HepG2 (cell line): ENCODE data around the gene SMIM1. TPM values are rescaled to one million over a fixed set of nuclear protein-coding genes. Genes with fewer than 3 reads are reported as not detected.

ENCODE experiments used
- ATAC-seq: fragments of 200-7000 bp; cut with Tn5 transposase; 3 replicates; pipeline ENCODE4 v1.9.1; 2020; ENCODE audit warnings: mild to moderate bottlenecking, moderate library complexity
- BruUV-seq: library from RNA; stranded (reverse); fragments of 400-500 nt; replicated peaks from 2 replicates; lab custom pipeline; 2021; lab: Mats Ljungman, UMichigan
- CTCF ChIA-PET: fragments of 300-600 bp; formaldehyde crosslinking; extraction: SDS; loops from one replicate; lab custom pipeline; 2021; ENCODE audit warnings: low total read pairs, inconsistent platforms, low intra/inter-chr PET ratio; lab: Yijun Ruan, JAX
- POLR2A ChIA-PET: fragments of 350-600 bp; sonication (Branson Sonifier 250); formaldehyde crosslinking; loops from one replicate; lab custom pipeline; 2020; ENCODE audit warnings: antibody characterized with exemption, inconsistent platforms; lab: Yijun Ruan, JAX
- DNase-seq: peaks from one replicate; pipeline ENCODE4 v3.0.0-alpha.2; 2015; ENCODE audit warnings: low spot score
- FAIRE-seq: peaks from 3 replicates; lab custom pipeline; 2011; peaks lifted over from hg19 to GRCh38; lab: Jason Lieb, UNC
- H2AFZ ChIP-seq: one replicate; pipeline ENCODE4 v1.6.1; 2011; ENCODE audit warnings: low read length, inconsistent platforms
- H3K27ac ChIP-seq: fragments of 300-600 bp; 3 replicates; pipeline ENCODE4 v1.8.0; 2011; ENCODE audit warnings: mixed run types, mild to moderate bottlenecking, mixed read lengths, low read length, inconsistent platforms; ENCODE audit not compliant: insufficient read depth; ENCODE audit errors: extremely low read length
- H3K27me3 ChIP-seq, 2 experiments: fragments of 200-600 bp in 1 of 2; 2 replicates in 1 of 2; 3 replicates in 1 of 2; pipeline versions ENCODE4 v1.6.0 to v1.8.0; 2011; ENCODE audit warnings: low read length in 2 of 2, mild to moderate bottlenecking in 2 of 2, moderate library complexity in 2 of 2, inconsistent platforms in 1 of 2; ENCODE audit not compliant: insufficient read depth in 2 of 2, control insufficient read depth in 1 of 2
- H3K36me3 ChIP-seq, 2 experiments: fragments of 200-600 bp in 1 of 2; replicated peaks in 1 of 2; 2 replicates in 1 of 2; 3 replicates in 1 of 2; pipeline versions ENCODE4 v1.5.1 to v1.8.0; 2011; ENCODE audit warnings: low read length in 2 of 2, inconsistent platforms in 1 of 2; ENCODE audit not compliant: insufficient read depth in 2 of 2, control insufficient read depth in 1 of 2
- H3K4me1 ChIP-seq: 2 replicates; pipeline ENCODE4 v1.5.1; 2012; ENCODE audit warnings: low read length, inconsistent platforms; ENCODE audit not compliant: insufficient read depth
- H3K4me2 ChIP-seq: 2 replicates; pipeline ENCODE4 v1.6.0; 2011; ENCODE audit warnings: low read depth, low read length, inconsistent platforms
- H3K4me3 ChIP-seq, 3 experiments: fragments of 200-600 bp in 1 of 3; sonication (generic), shearing (Covaris generic) in 1 of 3; replicated peaks in 1 of 3; 2 replicates each; pipeline ENCODE4 v1.5.1; 2011 to 2016; ENCODE audit warnings: low read length in 3 of 3, inconsistent platforms in 2 of 3, low read depth in 2 of 3, mild to moderate bottlenecking in 2 of 3, control low read depth in 1 of 3, mixed read lengths in 1 of 3; ENCODE audit not compliant: insufficient read depth in 1 of 3
- H3K79me2 ChIP-seq: one replicate; pipeline ENCODE4 v1.6.1; 2011; ENCODE audit warnings: low read length, inconsistent platforms; ENCODE audit not compliant: insufficient read depth
- H3K9ac ChIP-seq: 2 replicates; pipeline ENCODE4 v1.6.0; 2011; ENCODE audit warnings: mild to moderate bottlenecking, low read depth, low read length, inconsistent platforms; ENCODE audit not compliant: insufficient read depth
- H3K9me3 ChIP-seq: 2 replicates; pipeline ENCODE4 v1.5.1; 2012; ENCODE audit warnings: mild to moderate bottlenecking, low read length
- H4K20me1 ChIP-seq: 2 replicates; pipeline ENCODE4 v1.6.0; 2011; ENCODE audit warnings: inconsistent platforms, mild to moderate bottlenecking, low read length, moderate library complexity; ENCODE audit not compliant: insufficient read depth
- ATRX ChIP-seq: sonication (generic); formaldehyde crosslinking; IDR thresholded peaks from 2 replicates; pipeline ENCODE4 v1.4.0; 2020; ENCODE audit warnings: missing genetic modification reagents, borderline replicate concordance
- CENPT ChIP-seq: sonication (generic); formaldehyde crosslinking; IDR thresholded peaks from 2 replicates; pipeline ENCODE4 v1.8.0; 2022; ENCODE audit warnings: low read depth, mild to moderate bottlenecking, moderate library complexity, missing genetic modification reagents
- HHEX ChIP-seq: IDR thresholded peaks from 2 replicates; pipeline ENCODE4 v1.6.1; 2016; ENCODE audit warnings: control low read depth
- KDM3A ChIP-seq: IDR thresholded peaks from 2 replicates; pipeline ENCODE4 v1.6.1; 2018; ENCODE audit warnings: low read depth, missing compliant biosample characterization
- NCOA5 ChIP-seq: sonication (generic); formaldehyde crosslinking; IDR thresholded peaks from 2 replicates; pipeline ENCODE4 v1.4.0; 2020; ENCODE audit warnings: missing genetic modification reagents
- NFE2L1 ChIP-seq: sonication (generic); formaldehyde crosslinking; IDR thresholded peaks from 2 replicates; pipeline ENCODE4 v1.4.0; 2020; ENCODE audit warnings: missing genetic modification reagents, mild to moderate bottlenecking, borderline replicate concordance
- PRDM10 ChIP-seq: sonication (generic); formaldehyde crosslinking; IDR thresholded peaks from 2 replicates; pipeline ENCODE4 v1.4.0; 2020; ENCODE audit warnings: low read depth, missing genetic modification reagents
- REST ChIP-seq, 2 experiments: IDR thresholded peaks; 2 replicates each; pipeline ENCODE4 v1.6.1; 2011 to 2012; ENCODE audit warnings: low read length in 2 of 2, borderline replicate concordance in 1 of 2, low read depth in 1 of 2, mild to moderate bottlenecking in 1 of 2, moderate library complexity in 1 of 2
- TBX3 ChIP-seq: fragments of 450-650 bp; IDR thresholded peaks from 2 replicates; pipeline ENCODE4 v1.6.1; 2017; ENCODE audit warnings: antibody characterized with exemption, mild to moderate bottlenecking, inconsistent platforms, borderline replicate concordance
- TGIF2 ChIP-seq: IDR thresholded peaks from 2 replicates; pipeline ENCODE4 v1.6.1; 2016; ENCODE audit warnings: control low read depth, missing compliant biosample characterization
- YEATS2 ChIP-seq: sonication (generic); formaldehyde crosslinking; IDR thresholded peaks from 2 replicates; pipeline ENCODE4 v1.4.0; 2020; ENCODE audit warnings: missing genetic modification reagents, borderline replicate concordance
- ZBTB21 ChIP-seq: sonication (generic); formaldehyde crosslinking; IDR thresholded peaks from 2 replicates; pipeline ENCODE4 v1.4.0; 2020; ENCODE audit warnings: missing genetic modification reagents
- ZNF180 ChIP-seq: sonication (generic); formaldehyde crosslinking; IDR thresholded peaks from 2 replicates; pipeline ENCODE4 v1.4.0; 2020; ENCODE audit warnings: low read depth, missing genetic modification reagents, borderline replicate concordance
- ZNF484 ChIP-seq: sonication (generic); formaldehyde crosslinking; IDR thresholded peaks from 2 replicates; pipeline ENCODE4 v1.5.1; 2020; ENCODE audit warnings: mild to moderate bottlenecking, low read depth, missing genetic modification reagents, borderline replicate concordance
- ZNF639 ChIP-seq: conservative IDR thresholded peaks from 2 replicates; pipeline ENCODE4 v1.6.1; 2018; ENCODE audit warnings: missing genetic modification reagents
- WGBS: methylation state at CpG from one replicate; pipeline ENCODE4 v1.1.6; 2017; ENCODE audit warnings: low lambda C conversion rate; 5-methylcytosine and 5-hydroxymethylcytosine counted together
- in situ Hi-C: cut with HindIII; loops from 2 replicates; pipeline ENCODE4 v1.10.0; 2017; ENCODE audit warnings: low pct_unique_long_range_greater_than_20kb; ENCODE audit not compliant: extremely low pct_ligation_motif_present
- intact Hi-C: fragments of 100-400 bp; cut with micrococcal nuclease; formaldehyde crosslinking; loops from one replicate; pipeline ENCODE4 v1.10.0; 2022; ENCODE audit not compliant: unreplicated experiment
- polyA plus RNA-seq, 8 experiments: library from polyadenylated mRNA; depleted of rRNA in 3 of 8; stranded (reverse) in 7 of 8; unstranded in 1 of 8; fragments of >200 nt; fragmentation: Illumina TruSeq in 4 of 8; extraction: Trizol in 4 of 8; gene quantifications; 2 replicates each; pipeline versions ENCODE4 v1.2.1 to v1.2.3, GENCODE V29; 2011 to 2016; ENCODE audit warnings: low read depth in 4 of 8, missing spikeins in 1 of 8, mixed read lengths in 1 of 8; ENCODE audit not compliant: insufficient read depth in 1 of 8
- total RNA-seq, 5 experiments: library from RNA; depleted of rRNA; stranded (reverse); fragments of >200 nt; fragmentation: Illumina TruSeq; extraction: Trizol; gene quantifications; 2 replicates each; pipeline ENCODE4 v1.2.3, GENCODE V29; 2016; ENCODE audit warnings: low read depth in 1 of 5

The SMIM1 gene
- total and polyA plus RNA-seq, 2 of the 13 experiments (the other 11 are each of a cell fraction or from before 2014, with no cell fraction given), result 12.4 to 56.3 TPM

- H3K4me2 ChIP-seq, result no peak overlapping the region
- peaks cover 10 to 31% of the 10 kb centered on the region in 2 experiments; a peak in 4 of 5 replicates for H3K36me3 ChIP-seq
- no peak for DNase-seq
- H2AFZ ChIP-seq, result no peak overlapping the region
- H3K9me3 ChIP-seq, result no peaks in the 10 kb centered on the region
- intact Hi-C loops, result no loop called here
- no peak overlapping the region for H3K4me3 ChIP-seq
- in situ Hi-C loops, result no loop called here
- no peaks in the 10 kb centered on the region for H3K4me1 ChIP-seq
- 91% methylated on average over 13 of the region's 13 CpGs for WGBS
- FAIRE-seq, result no peak
- H3K27ac ChIP-seq, result no peak overlapping the region
- ChIA-PET POLR2A (no interaction called here), CTCF (no interaction called here)
- no peaks in the 10 kb centered on the region for H3K27me3 ChIP-seq
- no peaks in the 10 kb centered on the region for H4K20me1 ChIP-seq
- H3K9ac ChIP-seq, result no peak overlapping the region
- ATAC-seq, result no peak
- no peak for TF ChIP-seq TBX3
- TF ChIP-seq CENPT (CRISPR knock-in tag), result no peak
- no peak for TF ChIP-seq ZNF180 (CRISPR knock-in tag)
- TF ChIP-seq HHEX, result no peak
- TF ChIP-seq ZNF639 (CRISPR knock-in tag), result no peak
- TF ChIP-seq PRDM10 (CRISPR knock-in tag), result no peak
- no peak for TF ChIP-seq YEATS2 (CRISPR knock-in tag)
- no peak for TF ChIP-seq REST (IDR thresholded peaks at IDR 0.05; ENCODE audit: borderline replicate concordance in 1 of 2, low read depth in 1 of 2, low read length in 2 of 2)
- TF ChIP-seq ATRX (CRISPR knock-in tag), result no peak
- TF ChIP-seq ZNF484 (CRISPR knock-in tag), result no peak
- no peak for TF ChIP-seq NCOA5 (CRISPR knock-in tag)
- TF ChIP-seq TGIF2, result no peak
- no peak for TF ChIP-seq NFE2L1 (CRISPR knock-in tag)
- TF ChIP-seq KDM3A, result no peak
- TF ChIP-seq ZBTB21, result no peak
- BruUV-seq, result no TSS peak
- H3K79me2 ChIP-seq, result no peaks in the 10 kb centered on the region
These were observed 48.9 kb downstream of the SMIM1 start for GRCh38 chr1:3821447-3821846.
